ENCODE data around the gene MYH11.

The MYH11 gene

DNA sequence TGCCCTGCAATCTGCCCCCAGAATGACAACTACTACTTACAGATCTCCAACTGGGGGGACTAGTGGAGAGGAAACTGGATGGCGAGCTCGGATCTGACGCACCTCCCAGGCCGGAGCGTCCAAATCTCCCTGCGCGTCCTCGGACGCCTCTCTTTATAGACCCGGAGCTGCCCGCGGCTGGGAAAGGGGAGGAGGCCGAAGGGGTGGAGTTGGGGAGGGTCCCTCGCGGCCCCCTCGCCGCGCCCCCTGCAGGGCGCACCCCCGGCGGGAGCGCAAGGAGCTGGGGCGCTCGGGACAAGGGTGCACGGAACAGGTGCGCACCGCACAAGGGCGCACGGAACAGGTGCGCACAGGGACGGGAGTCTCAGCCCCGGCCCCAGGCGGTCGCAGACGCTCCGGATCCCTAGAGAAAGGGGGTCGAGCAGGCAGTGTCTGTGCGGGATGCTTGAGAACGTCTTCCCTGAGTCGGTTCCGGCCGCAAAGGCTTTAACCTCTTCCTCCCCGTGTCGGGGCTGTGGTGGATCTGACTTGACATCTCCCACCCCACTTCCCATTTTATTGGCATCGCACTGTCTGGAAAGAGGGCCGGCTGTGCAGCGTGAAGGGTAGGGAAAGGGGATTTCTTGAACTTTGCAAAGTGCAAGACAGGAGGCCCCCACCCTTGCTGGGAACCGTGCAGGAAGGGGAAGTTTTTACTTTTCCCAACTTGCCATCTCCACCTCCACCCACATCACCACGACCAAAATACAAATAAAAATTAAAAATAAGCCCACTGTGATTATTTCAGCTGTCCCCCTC is at the start of gene MYH11:
Gene MYH11, minus strand, starts transcription at position 128 of the 798 bp plus-strand sequence. CDS start 18,776 bp downstream, outside the sequence.
- no peak for DNase-seq

DNA sequence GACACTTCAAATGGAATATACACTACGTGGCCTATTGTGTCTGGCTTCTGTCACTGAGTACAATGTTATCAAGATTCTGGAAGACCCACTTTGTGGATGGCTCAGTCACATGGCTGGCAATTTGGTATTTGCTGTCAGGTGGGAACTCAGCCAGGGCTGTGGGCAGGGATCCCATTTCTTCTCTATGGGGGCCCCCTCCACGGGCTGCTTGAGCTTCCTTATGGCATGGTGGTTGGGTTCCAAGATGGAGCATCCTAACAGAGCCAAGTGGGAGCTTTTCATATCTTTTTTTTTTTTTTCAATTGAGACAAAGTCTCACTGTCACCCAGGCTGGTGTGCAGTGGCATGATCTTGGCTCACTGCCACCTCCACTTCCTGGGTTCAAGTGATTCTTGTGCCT is 49.6 kb upstream of the MYH11 start:
- DNase-seq, result no peak

DNA sequence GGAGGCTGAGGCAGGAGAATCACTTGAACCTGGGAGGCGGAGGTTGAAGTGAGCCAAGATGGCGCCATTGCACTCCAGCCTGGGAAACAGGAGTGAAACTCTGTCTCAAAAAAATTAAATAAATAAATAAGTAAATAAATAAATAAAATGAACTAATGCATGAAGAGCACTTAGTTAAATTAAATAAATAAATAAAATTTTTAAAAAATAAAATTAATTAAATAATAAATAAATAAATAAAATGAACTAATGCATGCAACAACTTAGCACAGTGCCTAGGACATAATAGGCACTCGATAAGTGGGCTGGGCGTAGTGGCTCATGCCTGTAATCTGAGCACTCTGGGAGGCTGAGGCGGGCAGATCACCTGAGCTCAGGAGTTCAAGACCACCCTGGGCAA is 47.1 kb upstream of the MYH11 start:
- DNase-seq, result no peak

DNA sequence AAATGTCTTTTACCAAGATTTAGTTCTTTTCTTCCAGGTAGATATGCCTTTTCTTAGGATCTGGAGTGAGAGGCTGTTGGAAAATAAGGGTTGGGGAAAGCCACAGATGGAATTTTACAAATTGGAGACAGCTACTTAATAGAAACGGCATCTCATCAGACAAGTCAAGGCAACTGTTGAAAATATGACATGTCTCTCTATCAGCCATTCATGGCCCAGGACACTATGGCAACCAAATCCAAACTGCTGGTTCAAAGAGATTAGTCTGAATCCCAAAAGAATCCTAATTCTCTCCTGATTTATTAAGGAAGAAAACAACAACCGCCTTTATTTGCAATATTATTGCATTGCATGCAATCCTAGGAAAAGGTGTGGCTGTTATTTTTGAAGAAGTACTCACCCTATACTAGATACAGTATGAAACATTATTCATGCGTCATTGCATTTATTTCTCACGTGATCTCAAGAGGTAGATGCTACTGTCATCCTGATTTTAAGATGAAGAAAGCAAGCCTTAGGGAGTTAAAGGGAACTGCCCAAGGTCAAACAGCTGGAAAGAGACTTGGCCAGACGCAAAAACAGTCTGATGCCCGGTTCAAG is 44.2 kb upstream of the MYH11 start:
- DNase-seq, result no peak

DNA sequence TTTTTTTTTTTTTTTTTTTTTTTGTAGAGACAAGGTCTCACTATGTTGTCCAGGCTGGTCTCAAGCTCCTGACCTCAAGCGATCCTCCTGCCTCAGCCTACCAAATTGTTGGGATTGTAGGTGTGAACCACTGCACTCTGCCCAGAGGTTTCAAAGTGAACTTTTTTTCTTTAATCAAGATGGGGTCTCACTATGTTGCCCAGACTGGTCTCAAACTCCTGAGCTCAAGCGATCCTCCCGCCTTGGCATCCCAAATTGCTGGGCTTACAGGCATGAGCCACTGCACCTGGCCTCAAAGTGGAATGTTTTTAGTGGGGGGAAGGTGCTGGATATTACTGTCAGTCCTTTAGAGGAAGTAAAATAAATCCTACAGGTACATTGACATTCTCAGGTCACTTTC is 43.5 kb upstream of the MYH11 start:
- no peak for DNase-seq

DNA sequence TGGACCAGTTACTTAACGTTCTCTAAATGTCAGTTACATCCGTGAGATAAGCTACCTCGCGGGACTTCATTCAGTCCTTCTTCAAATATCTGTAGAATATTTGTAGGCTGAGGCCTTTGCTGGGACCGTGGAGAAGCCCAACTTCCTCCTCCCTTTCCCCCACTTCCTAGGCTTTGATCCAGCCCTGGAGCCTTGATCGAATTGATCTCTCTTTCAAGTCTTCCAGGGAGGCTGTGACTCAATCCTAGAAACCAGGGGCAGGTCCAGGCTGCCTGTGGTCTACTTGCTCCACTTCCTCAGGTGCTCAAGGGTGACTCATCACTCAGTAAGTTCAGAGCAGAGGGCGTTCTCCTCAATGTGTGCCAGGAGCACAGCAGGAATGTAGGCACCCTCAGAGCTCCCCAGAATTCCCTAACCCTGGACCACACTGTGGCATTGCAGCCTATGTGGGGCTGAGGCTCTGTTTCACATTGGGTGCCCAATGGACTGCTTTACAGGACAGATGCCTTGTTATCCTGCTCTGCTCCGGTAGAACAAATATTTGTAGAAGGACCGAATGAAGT is 42.8 kb upstream of the MYH11 start:
- DNase-seq, result no peak

DNA sequence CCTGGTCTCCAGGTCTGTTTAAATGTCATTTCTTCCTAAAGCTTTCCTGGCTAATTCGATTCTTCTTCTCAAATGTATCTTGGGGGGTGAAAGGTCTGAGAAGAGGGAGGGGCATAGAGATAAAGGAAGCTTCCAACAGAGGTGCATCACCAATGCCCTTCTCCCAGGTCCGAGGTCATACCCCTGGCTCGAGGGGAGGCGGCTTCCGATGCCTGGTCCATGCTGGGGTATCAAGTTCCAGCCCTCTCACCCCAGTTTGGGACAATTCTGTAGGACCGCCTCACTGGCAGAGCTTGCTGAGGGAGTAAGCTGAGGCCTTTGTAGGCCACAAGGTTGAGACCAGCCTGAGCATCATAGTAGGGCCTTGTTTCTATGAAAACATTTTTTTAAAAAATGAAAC is 41.8 kb upstream of the MYH11 start:
- no peak for DNase-seq

DNA sequence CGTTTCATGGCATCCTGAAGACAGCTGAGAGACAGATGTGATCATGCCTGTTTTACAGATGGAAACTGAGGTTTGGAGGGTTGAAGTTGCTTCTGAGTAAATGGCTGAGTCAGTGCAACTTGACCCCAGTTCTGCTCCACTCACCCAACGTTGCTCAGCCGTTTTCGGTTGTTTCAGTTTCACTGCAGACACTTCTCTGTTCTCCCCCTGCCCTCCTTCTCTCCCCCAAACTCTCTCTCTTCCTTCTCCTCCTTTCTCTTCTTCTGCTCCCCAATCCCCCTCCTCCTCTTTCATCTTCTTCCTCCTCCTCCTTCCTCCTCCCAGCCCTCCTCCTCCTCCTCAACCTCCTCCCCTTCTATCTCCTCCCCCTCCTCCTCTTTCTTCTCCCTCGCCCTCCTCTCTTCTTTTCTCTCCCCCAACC is 41.0 kb upstream of the MYH11 start:
- no peak for DNase-seq

DNA sequence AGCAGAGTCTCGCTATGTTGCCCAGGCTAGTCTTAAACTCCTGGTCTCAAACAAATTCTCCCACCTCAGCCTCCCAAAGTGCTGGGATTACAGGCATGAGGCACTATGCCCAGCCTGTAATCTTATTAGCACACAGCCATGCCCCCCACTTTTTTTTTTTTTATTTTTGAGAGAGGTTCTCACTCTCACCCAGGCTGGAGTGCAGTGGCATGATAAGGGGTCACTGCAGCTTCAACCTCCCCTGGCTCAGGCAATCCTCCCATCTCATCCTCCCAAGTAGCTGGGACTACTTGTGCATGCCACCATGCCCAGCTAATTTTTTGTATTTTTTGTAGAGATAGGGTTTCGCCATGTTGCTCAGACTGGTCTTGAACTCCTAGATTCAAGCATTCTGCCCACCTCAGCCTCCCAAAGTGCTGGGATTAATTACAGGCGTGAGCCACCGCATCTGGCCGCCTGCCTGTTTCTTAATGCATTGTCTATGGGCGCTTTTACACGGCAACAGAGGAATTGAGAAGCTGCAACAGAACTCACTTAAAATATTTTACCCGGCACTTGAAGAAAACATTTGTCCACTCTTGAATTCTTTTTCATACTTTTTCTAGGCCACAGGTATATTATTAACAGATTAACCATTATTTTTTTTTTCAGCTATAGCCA is 40.4 kb upstream of the MYH11 start:
- no peak for DNase-seq

DNA sequence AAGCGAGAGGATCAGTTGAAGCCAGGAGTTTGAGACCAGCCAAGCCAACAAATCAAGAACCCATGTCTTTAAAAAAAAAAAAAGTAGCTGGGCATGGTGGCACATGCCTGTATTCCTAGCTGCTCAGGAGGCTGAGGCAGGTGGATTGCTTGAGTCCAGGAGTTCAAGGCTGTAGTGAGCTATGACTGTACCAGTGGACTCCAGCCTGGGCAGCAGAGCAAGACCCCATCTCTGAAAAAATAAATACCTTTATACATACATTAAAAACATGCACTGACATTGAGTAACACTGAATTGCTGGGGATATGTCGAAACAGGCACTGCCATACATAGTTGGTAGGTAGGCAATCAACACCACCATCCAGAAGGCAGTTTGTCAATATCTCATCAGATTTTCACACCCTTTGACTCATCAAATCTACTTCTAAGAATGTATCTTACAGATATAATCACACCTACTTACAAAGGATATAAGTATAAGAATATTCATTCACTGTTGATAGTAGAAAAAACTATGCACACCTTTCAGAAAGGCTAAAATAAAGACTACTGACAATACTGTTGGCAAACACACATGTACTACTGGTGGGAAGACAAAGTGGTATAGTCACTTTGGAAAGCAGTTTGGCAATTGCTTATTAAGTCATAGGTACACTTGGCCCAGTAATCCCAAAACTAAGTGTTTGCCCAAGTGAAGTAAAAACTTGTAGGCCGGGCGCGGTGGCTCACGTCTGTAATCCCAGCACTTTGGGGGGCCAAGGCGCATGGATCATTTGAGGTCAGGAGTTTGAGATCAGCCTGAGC is 37.9 kb upstream of the MYH11 start:
- DNase-seq, result no peak

DNA sequence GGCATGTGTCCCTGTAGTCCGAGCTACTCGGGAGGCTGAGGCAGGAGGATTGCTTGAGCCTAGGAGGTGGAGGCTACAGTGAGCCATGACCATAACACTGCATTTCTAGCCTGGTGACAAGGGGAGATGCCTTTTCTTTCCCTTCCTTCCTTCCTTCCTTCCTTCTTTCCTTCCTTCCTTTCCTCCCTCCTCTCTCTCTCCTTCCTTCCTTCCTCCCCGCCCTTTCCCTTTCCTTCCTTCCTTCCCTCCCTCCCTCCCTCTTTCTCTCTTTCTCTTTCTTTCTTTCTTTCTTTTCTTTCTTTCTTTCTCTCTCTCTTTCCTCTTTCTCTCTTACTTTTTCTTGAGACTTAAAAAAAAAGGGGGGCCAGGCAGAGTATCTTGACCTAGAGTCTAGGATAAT is 34.7 kb upstream of the MYH11 start:
- no peak for DNase-seq

DNA sequence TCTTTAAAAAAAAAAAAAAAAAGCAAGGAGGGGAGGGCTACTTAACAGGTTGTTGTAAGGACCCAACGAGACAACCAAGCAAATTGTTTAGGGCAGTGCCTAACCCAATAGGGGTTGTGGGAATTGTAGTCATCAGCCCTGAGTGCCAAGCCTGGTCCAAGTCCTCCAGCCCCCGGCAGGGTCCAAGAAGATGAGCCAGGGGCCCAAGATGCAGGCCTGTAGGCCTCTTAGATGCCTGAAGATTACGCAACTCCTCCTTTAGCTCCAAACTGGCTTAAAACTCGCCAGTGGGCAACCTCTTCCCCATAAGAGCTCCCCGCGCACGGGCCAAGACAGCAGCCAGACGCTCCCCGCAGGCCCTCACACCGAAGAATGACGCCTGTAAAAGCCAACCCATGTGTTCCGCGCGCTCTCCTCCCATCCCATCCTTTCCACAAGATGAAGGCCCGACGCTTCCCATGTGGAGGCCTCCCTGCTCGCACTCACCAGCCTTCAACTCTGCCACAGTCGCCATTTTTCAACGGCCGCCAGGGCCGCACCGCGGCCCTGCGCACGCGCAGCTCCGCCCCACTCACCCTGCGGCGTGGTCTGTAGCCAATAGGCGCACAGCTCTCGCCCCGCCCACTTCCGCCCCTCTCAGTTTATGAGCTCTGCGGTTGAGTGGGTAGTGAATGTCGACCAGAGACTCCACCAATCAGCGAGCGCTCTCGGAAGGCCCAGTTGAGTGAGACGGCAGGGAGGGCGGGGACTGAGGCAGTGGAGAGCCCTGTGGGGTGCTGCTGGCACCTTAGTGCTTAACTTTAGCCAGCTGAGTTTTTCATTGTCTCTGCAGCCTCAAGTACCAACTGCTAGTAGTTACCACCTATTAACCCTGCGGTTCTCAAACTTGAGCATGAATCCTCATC is 31.5 kb upstream of the MYH11 start, which contains the start of gene CEP20:
Gene CEP20, minus strand, starts transcription at position 532 of the 905 bp plus-strand sequence. Its CDS starts 18 bp downstream, at position 514.
- peak; percentile 76 for DNase-seq

DNA sequence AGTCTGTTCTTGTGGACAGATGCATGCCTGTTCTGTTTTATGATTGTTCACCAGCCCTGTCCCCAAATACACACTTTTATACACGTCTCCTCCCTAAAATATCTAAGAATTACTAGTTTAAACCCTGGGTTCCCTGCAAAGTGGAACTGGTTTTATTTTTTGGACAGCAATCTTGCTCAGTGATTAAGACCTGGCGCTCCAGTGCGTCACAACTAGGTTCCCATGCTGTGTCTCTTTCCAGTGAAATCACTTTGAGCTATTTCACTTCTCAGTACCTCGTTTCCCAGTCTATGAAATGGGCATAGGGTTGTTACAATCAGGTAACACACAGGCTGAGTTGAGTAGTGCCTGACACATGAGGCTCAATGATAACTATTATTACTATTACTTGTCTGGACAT is 30.5 kb upstream of the MYH11 start:
- DNase-seq, result no peak

DNA sequence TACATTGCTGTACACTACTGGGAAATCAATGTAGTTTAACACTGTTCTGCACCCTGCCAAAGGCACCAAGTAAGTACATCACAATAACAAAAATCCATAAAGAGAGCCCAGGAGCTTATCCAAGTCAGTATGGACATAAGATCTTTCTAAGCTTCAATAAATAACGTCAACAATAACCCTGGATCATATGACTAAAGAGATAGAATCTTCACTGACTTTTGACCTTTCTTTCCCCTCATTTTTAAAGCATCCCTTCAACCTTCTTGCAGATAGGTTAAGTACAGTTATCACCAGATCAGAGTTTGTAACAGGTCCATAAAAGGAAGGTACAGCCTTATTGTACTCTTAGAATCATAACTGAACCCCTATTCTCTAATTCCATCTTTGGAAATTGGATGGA is 29.2 kb upstream of the MYH11 start:
- no peak for DNase-seq

DNA sequence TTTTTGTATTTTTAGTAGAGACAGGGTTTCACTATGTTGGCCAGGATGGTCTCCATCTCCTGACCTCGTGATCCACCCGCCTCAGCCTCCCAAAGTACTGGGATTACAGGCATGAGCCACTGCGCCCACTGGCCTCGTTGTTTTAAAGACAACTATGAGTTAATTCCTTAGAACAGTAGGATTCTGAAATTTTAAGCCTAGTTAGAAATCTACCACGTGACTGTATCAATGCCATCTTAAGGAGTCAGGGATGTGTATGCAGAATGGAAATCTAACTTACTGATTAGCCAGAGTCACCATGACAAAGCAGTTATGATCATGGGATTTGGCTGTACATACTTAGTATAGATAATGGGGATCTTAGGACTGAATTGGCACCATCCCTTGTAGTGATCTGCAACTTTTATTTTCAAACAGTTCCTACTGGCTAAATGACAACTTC is 28.8 kb upstream of the MYH11 start:
- DNase-seq, result no peak

DNA sequence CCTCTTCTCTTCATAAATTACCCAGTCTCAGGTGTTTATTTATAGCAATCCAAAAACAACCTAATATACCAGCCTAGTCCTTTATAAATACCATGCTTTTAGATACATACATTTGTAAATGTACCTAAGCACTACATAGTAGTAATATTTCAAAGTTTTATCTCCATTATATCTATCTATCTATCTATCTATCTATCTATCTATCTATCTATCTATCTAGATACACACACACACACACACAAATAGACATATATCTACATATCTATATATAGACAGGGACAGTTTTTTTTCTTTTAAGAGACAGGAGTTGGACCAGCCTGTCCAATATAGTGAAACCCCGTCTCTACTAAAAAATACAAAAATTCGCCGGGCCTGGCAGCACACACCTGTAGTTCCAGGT is 25.7 kb upstream of the MYH11 start:
- no peak for DNase-seq

DNA sequence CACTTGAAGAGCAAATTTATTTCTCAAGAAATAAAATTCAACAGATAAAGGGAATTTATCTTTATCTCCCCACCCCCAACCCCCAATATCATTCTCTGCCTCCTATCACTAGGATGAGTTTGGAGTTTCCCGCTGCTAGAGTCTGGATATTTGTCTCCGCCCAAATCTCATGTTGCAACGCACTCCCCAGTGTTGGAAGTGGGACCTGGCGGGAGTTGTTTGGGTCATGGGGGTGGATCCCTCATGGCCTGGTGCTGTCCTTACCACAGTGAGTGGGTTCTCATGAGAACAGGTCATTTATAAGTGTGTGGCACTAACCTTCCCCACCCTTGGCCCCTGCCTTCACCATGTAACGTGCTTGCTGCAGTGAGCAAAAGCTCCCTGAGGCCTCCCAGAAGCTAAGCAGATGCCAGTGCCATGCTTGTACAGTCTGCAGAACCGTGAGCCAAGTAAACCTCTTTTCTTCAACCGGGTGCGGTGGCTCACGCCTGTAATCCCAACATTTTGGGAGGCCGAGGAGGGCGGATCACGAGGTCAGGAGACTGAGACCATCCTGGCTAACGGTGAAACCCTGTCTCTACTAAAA is 25.1 kb upstream of the MYH11 start:
- no peak for DNase-seq

DNA sequence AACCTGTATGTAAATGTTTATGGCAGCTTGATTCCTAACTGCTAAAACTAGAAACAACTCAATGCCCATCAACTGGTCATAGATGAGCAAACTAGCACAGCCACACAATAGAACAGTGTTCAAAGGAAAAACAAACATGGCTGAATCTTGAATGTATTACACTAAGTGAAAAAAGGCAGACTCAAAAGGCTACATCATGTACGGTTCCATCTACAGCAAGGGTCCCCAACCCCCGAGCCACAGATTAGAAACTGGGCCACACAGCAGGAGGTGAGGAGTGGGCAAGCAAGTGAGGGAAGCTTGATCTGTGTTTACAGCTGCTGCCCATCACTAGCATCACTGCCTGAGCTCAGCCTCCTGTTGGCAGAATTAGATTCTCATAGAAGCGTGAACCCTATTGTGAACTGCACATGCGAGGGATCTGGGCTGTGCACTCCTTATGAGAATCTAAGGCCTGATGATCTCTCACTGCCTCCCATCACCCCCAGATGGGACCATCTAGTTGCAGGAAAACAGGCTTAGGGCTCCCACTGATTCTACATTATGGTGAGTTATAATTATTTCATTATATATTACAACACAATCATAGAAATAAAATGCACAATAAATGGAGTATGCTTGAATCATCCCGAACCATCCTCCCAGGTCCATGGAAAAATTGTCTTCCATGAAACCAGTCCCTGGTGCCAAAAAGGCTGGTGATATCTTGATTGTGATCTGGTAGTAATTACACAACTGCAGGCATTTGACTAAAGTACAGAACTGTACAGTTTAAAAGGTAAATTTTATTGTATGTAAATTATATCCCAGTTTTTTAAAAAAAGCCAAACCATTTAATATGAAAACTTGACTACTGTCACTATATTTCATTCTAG is 23.8 kb upstream of the MYH11 start:
- no peak for DNase-seq

DNA sequence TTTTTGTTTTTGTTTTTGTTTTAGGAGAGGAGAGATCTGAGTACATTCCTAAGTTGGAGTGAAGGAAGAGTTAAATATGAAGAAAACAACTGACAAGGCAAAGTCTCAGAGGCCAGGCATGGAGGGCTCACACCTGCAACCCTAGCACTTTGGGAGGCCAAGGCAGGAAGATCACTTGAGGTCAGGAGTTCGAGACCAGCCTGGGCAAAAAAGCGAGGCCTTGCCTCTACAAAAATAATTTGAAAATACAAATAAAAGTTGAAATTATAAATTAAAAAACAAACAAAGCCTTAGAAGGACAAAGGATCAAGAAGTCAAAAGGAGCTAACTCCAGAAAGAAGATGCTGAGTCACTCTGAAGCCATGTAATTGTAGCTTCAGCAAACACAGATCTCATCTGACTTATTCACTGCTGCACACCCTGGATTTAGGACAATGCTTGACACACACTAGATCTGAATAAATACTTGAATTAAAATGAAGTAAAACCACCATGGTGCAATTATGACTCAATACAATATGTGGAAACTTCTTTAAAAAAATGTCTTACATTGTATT is 22.5 kb upstream of the MYH11 start:
- DNase-seq, result no peak

DNA sequence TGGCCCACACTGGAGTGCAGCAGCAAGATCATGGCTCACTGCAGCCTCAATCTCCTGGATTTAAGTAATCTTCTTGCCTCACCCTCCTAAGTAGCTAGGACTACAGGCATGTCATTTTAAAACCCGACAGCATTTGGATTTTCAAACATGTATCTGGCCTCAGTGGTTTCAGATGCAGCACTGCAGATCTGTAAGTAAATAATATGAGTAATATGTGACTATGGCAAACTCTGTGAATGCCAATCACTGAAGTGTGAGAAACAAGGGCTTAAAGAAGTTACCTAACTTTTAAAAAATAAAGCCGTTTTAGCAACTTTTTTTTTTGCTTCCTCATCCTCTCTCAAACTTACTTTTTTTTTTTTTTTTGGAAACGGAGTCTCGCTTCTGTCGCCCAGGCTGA is 19.7 kb upstream of the MYH11 start:
- no peak for DNase-seq

All from NCI-H1048 (cell line).